ENCODE results near the gene ZNF184.

The ZNF184 gene

DNA sequence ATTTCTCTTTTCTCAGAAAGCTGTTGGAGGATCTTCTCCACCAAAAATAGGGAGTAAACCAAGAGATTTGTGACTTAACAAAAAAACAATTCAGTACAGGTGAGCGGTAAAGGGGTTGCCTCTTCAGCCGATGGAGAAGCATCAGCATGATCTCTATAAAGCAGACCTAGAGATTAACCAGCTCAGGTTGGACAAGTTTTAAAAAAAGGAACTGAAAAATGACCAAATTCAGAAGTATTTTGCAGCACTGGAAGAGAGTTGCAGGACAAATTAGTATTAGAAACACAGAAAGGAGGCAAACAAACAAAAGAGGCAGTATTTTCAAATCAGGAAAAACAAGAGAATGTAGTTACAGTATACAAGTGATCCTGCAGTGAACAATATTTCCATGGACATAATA is 39.6 kb upstream of the ZNF184 start:
- in situ Hi-C loops (cut with HindIII; ENCODE audit: low pct_ligation_motif_present, low sequenced_read_pairs): no loop called here
- Histone ChIP-seq H3K4me3 (ENCODE audit: low read depth, low read length) (no peak overlapping the region), H3K27ac (no peak overlapping the region), H3K27me3 (replicated peaks) (peaks cover 34% of the 10 kb centered on the region), H3K36me3 (replicated peaks) (no peaks in the 10 kb centered on the region)
- TF ChIP-seq, protein P1, sequence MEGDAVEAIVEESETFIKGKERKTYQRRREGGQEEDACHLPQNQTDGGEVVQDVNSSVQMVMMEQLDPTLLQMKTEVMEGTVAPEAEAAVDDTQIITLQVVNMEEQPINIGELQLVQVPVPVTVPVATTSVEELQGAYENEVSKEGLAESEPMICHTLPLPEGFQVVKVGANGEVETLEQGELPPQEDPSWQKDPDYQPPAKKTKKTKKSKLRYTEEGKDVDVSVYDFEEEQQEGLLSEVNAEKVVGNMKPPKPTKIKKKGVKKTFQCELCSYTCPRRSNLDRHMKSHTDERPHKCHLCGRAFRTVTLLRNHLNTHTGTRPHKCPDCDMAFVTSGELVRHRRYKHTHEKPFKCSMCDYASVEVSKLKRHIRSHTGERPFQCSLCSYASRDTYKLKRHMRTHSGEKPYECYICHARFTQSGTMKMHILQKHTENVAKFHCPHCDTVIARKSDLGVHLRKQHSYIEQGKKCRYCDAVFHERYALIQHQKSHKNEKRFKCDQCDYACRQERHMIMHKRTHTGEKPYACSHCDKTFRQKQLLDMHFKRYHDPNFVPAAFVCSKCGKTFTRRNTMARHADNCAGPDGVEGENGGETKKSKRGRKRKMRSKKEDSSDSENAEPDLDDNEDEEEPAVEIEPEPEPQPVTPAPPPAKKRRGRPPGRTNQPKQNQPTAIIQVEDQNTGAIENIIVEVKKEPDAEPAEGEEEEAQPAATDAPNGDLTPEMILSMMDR (IDR thresholded peaks at IDR 0.05; ENCODE audit: low read depth, low read length, missing control alignments): no peak
- DNase-seq: no peak

- no peaks in the 10 kb centered on the region for H3K36me3 ChIP-seq (replicated peaks)
- peaks cover 4% of the 10 kb centered on the region for H3K27me3 ChIP-seq (replicated peaks)
- TF ChIP-seq, protein P1 (IDR thresholded peaks at IDR 0.05; ENCODE audit: low read depth, low read length, missing control alignments): no peak
- H3K4me3 ChIP-seq (ENCODE audit: low read depth, low read length): no peak overlapping the region
- in situ Hi-C loops (cut with HindIII; ENCODE audit: low pct_ligation_motif_present, low sequenced_read_pairs): no loop called here
- H3K27ac ChIP-seq: no peak overlapping the region
- no peak for DNase-seq
Measured at GRCh38 chr6:27507041-27507956, 34.4 kb upstream of the ZNF184 start.

DNA sequence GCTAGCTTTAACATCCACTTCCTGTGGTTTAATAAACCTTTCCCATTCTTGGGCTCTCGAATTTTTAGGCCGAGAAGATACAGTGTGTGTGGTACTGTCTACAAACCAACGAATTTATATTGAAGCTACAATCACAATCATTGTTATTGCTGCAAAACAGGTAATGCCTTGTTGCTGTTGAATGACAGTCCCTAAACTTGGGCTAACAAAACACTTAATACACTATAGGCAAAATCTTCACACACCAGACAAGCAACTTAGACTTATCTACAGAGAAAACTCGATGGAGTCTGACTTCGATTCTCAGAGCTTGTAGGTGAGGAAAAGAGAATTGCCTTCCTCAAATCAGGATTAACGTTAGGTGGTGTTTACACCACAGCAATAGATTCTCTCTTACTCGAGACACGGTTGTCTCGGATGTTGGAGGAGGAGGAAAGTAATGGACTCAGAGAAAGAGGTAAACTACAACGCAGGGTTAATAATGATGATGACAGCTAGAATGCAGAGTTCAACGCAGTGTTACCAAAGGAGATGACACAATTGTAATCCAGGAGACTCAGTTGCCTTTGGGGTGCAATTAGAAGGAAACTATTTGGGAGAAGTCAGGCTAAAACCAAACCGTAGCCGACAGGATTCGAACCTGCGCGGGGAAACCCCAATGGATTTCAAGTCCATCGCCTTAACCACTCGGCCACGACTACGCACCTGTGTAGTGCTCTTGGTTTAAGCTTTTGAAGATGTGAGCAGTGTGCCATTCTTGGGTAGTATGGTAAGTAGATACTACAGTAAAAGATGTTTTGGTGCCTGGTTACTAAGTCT is 32.5 kb upstream of the ZNF184 start:
- in situ Hi-C loops (cut with HindIII; ENCODE audit: low pct_ligation_motif_present, low sequenced_read_pairs): no loop called here
- H3K36me3 ChIP-seq (replicated peaks): no peaks in the 10 kb centered on the region
- peak; percentile 89 for DNase-seq
- H3K27ac ChIP-seq: no peak overlapping the region
- no peaks in the 10 kb centered on the region for H3K27me3 ChIP-seq (replicated peaks)
- no peak overlapping the region for H3K4me3 ChIP-seq (ENCODE audit: low read depth, low read length)
- TF ChIP-seq, protein P1 (IDR thresholded peaks at IDR 0.05; ENCODE audit: low read depth, low read length, missing control alignments): no peak

DNA sequence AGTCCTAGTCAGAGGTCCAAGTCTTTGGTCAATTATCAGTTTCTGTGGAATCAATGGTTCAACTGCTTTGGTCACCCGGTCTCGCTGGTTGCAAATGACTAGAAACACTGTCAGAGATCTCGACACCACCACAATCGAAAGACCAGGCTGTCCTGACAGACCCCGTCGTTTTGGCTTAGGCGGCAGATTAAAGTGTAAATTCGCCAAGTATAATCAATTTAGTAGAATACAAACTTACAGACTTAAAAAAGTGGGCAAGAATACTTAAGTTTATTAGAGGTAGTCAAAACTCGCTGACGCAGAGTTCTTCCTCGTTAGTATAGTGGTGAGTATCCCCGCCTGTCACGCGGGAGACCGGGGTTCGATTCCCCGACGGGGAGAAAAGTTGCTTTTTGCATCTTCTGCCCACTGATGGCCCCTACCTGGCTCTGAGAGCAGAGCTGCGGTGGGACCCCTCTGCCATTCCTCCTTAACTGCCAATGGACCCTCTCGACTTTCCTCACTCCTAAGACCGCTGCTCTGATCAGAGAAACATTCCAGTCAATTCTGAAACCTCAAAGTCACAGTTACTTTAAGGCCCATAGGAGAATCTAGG is 30.6 kb upstream of the ZNF184 start:
- TF ChIP-seq, protein P1 (IDR thresholded peaks at IDR 0.05; ENCODE audit: low read depth, low read length, missing control alignments): no peak
- Histone ChIP-seq H3K36me3 (replicated peaks) (no peaks in the 10 kb centered on the region), H3K27ac (peak overlapping the region; percentile 8), H3K4me3 (ENCODE audit: low read depth, low read length) (peak overlapping the region; percentile 58), H3K27me3 (replicated peaks) (no peaks in the 10 kb centered on the region)
- in situ Hi-C loops (cut with HindIII; ENCODE audit: low pct_ligation_motif_present, low sequenced_read_pairs): no loop called here
- DNase-seq: peak; percentile 72

DNA sequence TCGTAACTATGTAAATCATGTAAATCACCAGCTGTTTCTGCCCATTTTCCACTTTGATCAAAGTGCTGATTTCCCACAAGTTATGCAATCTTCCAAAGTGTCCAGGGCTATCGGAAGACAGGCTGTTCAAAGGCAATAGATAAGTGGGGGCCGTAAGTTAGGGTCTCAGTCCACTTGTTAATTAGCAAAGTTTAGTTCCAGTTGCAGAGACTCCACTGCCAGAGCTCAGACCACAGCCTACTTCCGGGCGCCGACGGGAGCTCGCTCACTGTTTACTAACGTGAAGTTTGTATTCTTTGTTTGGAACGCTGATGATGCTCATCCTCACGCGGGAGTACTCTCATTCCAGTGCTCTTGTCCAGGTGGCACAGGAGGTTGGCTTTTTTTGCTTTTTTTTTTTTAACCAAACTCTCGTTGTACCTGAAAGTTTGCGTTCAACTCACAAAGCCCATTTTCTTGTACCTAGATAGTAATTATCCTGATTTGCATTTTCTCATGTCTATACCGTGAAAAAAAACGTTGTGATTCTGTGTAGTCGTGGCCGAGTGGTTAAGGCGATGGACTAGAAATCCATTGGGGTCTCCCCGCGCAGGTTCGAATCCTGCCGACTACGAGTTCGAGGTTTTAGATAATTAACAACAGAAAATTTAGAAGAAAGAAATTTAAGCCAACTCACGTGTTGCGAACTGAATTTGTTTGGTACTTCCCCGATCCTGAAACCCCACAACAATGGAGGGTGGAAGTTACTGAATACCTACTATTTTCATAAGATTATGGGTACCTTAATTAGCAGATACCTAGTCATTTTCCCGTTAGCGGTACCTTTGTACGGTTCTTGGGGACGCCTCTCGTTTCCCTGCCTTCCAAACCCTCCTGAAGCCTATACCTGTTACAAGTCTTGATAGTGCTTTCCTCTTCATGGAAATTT is 29.9 kb upstream of the ZNF184 start:
- Histone ChIP-seq H3K27ac (peak overlapping the region; percentile 8), H3K27me3 (replicated peaks) (no peaks in the 10 kb centered on the region), H3K4me3 (ENCODE audit: low read depth, low read length) (peak overlapping the region; percentile 58), H3K36me3 (replicated peaks) (no peaks in the 10 kb centered on the region)
- peak; percentile 90 for DNase-seq
- in situ Hi-C loops (cut with HindIII; ENCODE audit: low pct_ligation_motif_present, low sequenced_read_pairs): no loop called here
- TF ChIP-seq, protein P1 (IDR thresholded peaks at IDR 0.05; ENCODE audit: low read depth, low read length, missing control alignments): no peak

All from brain microvascular endothelial cell (primary cell).